NCI-H1436 (cell line): ENCODE data around the gene LAMA3.

Source experiments
- DNase-seq: peaks from one replicate; lab custom pipeline; 2025; lab: John Stamatoyannopoulos, UW

Gene LAMA3

GRCh38 chr18:23853448-23854195 is 164.4 kb downstream of the LAMA3 start:
- no peak for DNase-seq

- DNase-seq: no peak
Measured at GRCh38 chr18:23855721-23856120, 166.5 kb downstream of the LAMA3 start.

GRCh38 chr18:23856466-23857163 is 167.4 kb downstream of the LAMA3 start:
- no peak for DNase-seq

- DNase-seq: no peak
Measured at GRCh38 chr18:23857164-23857552, 167.9 kb downstream of the LAMA3 start.

- DNase-seq: no peak
Measured at GRCh38 chr18:23857756-23858155, 168.5 kb downstream of the LAMA3 start.

- DNase-seq: no peak
Measured at GRCh38 chr18:23859466-23860336, 170.4 kb downstream of the LAMA3 start.

GRCh38 chr18:23861326-23861725 is 172.1 kb downstream of the LAMA3 start:
- no peak for DNase-seq

- DNase-seq: no peak
Measured at GRCh38 chr18:23861805-23862470, 172.7 kb downstream of the LAMA3 start.

- DNase-seq: no peak
Measured at GRCh38 chr18:23864624-23865023, 175.4 kb downstream of the LAMA3 start.

- no peak for DNase-seq
Measured at GRCh38 chr18:23867006-23867405, 177.8 kb downstream of the LAMA3 start.

GRCh38 chr18:23868136-23868785 is 179.0 kb downstream of the LAMA3 start:
- no peak for DNase-seq

- DNase-seq: no peak
Measured at GRCh38 chr18:23870676-23871380, 181.6 kb downstream of the LAMA3 start.

GRCh38 chr18:23871410-23871809 is 182.2 kb downstream of the LAMA3 start:
- DNase-seq: no peak

- no peak for DNase-seq
Measured at GRCh38 chr18:23872701-23873550, 183.7 kb downstream of the LAMA3 start.

GRCh38 chr18:23875966-23876895 is 187.0 kb downstream of the LAMA3 start:
- no peak for DNase-seq

GRCh38 chr18:23876921-23877320 is 187.7 kb downstream of the LAMA3 start:
- no peak for DNase-seq

- no peak for DNase-seq
Measured at GRCh38 chr18:23877371-23877770, 188.1 kb downstream of the LAMA3 start.

- DNase-seq: no peak
Measured at GRCh38 chr18:23878336-23878900, 189.2 kb downstream of the LAMA3 start.
